ENCODE measurements around the gene IL23R. TPM values are rescaled to one million over a fixed set of nuclear protein-coding genes. Genes with fewer than 3 reads are reported as not detected.

IL23R gene
- total RNA-seq, 1 donor from 2014 or later = 3.1 TPM

- peaks cover 6% of the 10 kb centered on the region for H3K4me1 Mint-ChIP-seq
- H3K27me3 Mint-ChIP-seq = no peaks in the 10 kb centered on the region
- no peak for DNase-seq
- H3K4me3 Mint-ChIP-seq = no peak overlapping the region
- peaks cover 39% of the 10 kb centered on the region for H3K9me3 Mint-ChIP-seq
- H3K27ac Mint-ChIP-seq = no peak overlapping the region
- intact Hi-C loops (cut with micrococcal nuclease) = no loop called here
- H3K36me3 Mint-ChIP-seq (ENCODE audit: low read depth) = peaks cover 12% of the 10 kb centered on the region
These were observed 75.8 kb downstream of the IL23R start for GRCh38 chr1:67242016-67242415.

- no peak overlapping the region for H3K4me3 Mint-ChIP-seq
- H3K4me1 Mint-ChIP-seq = no peaks in the 10 kb centered on the region
- intact Hi-C loops (cut with micrococcal nuclease) = no loop called here
- DNase-seq = no peak
- peaks cover 17% of the 10 kb centered on the region for H3K36me3 Mint-ChIP-seq (ENCODE audit: low read depth)
- H3K27ac Mint-ChIP-seq = no peak overlapping the region
- no peaks in the 10 kb centered on the region for H3K27me3 Mint-ChIP-seq
- H3K9me3 Mint-ChIP-seq = peaks cover 26% of the 10 kb centered on the region
These were observed 83.9 kb downstream of the IL23R start for GRCh38 chr1:67250051-67250653.

- no peaks in the 10 kb centered on the region for H3K27me3 Mint-ChIP-seq
- H3K36me3 Mint-ChIP-seq (ENCODE audit: low read depth) = peaks cover 3% of the 10 kb centered on the region
- no peak for DNase-seq
- intact Hi-C loops (cut with micrococcal nuclease) = no loop called here
- H3K9me3 Mint-ChIP-seq = peaks cover 6% of the 10 kb centered on the region
- H3K4me3 Mint-ChIP-seq = no peak overlapping the region
- no peak overlapping the region for H3K27ac Mint-ChIP-seq
- H3K4me1 Mint-ChIP-seq = peaks cover 8% of the 10 kb centered on the region
These were observed 90.3 kb downstream of the IL23R start for GRCh38 chr1:67256291-67257172.

GRCh38 chr1:67257173-67257535, 90.9 kb downstream of the IL23R start:
- H3K27ac Mint-ChIP-seq = no peak overlapping the region
- intact Hi-C loops (cut with micrococcal nuclease) = no loop called here
- peaks cover 11% of the 10 kb centered on the region for H3K4me1 Mint-ChIP-seq
- H3K36me3 Mint-ChIP-seq (ENCODE audit: low read depth) = peaks cover 2% of the 10 kb centered on the region
- DNase-seq = no peak
- no peaks in the 10 kb centered on the region for H3K27me3 Mint-ChIP-seq
- no peak overlapping the region for H3K4me3 Mint-ChIP-seq
- peaks cover 6% of the 10 kb centered on the region for H3K9me3 Mint-ChIP-seq

GRCh38 chr1:67261680-67262079, 95.4 kb downstream of the IL23R start:
- H3K27me3 Mint-ChIP-seq = no peaks in the 10 kb centered on the region
- no peak overlapping the region for H3K27ac Mint-ChIP-seq
- intact Hi-C loops (cut with micrococcal nuclease) = no loop called here
- no peak overlapping the region for H3K4me3 Mint-ChIP-seq
- H3K9me3 Mint-ChIP-seq = peaks cover 6% of the 10 kb centered on the region
- DNase-seq = peak; percentile 83
- H3K36me3 Mint-ChIP-seq (ENCODE audit: low read depth) = no peaks in the 10 kb centered on the region
- peaks cover 24% of the 10 kb centered on the region for H3K4me1 Mint-ChIP-seq

GRCh38 chr1:67262735-67263134, 96.5 kb downstream of the IL23R start:
- Mint-ChIP-seq H3K4me1 (peaks cover 20% of the 10 kb centered on the region), H3K27me3 (no peaks in the 10 kb centered on the region), H3K36me3 (ENCODE audit: low read depth) (no peaks in the 10 kb centered on the region), H3K27ac (no peak overlapping the region), H3K9me3 (peaks cover 6% of the 10 kb centered on the region), H3K4me3 (no peak overlapping the region)
- intact Hi-C loops (cut with micrococcal nuclease) = no loop called here
- no peak for DNase-seq

- Mint-ChIP-seq H3K27ac (peak overlapping the region; percentile 37), H3K4me1 (peaks cover 23% of the 10 kb centered on the region), H3K27me3 (no peaks in the 10 kb centered on the region), H3K4me3 (no peak overlapping the region), H3K9me3 (no peaks in the 10 kb centered on the region), H3K36me3 (ENCODE audit: low read depth) (no peaks in the 10 kb centered on the region)
- intact Hi-C loops (cut with micrococcal nuclease) = loop anchor here (2.0 kb wide), 1 partner anchor 29 kb away; no protein-coding TSS in a partner anchor
- no peak for DNase-seq
These were observed 97.9 kb downstream of the IL23R start for GRCh38 chr1:67264152-67264551.

- H3K36me3 Mint-ChIP-seq (ENCODE audit: low read depth) = no peaks in the 10 kb centered on the region
- DNase-seq = no peak
- peaks cover 23% of the 10 kb centered on the region for H3K4me1 Mint-ChIP-seq
- intact Hi-C loops (cut with micrococcal nuclease) = loop anchor here (2.0 kb wide), 1 partner anchor 30 kb away; no protein-coding TSS in a partner anchor
- no peaks in the 10 kb centered on the region for H3K27me3 Mint-ChIP-seq
- peak overlapping the region; percentile 18 for H3K4me3 Mint-ChIP-seq
- peak overlapping the region; percentile 67 for H3K27ac Mint-ChIP-seq
- peaks cover under 1% of the 10 kb centered on the region for H3K9me3 Mint-ChIP-seq
These were observed 98.6 kb downstream of the IL23R start for GRCh38 chr1:67264899-67265298.

- H3K36me3 Mint-ChIP-seq (ENCODE audit: low read depth) = peaks cover 24% of the 10 kb centered on the region
- H3K27ac Mint-ChIP-seq = no peak overlapping the region
- no peak for DNase-seq
- H3K9me3 Mint-ChIP-seq = peaks cover 24% of the 10 kb centered on the region
- peaks cover 27% of the 10 kb centered on the region for H3K4me1 Mint-ChIP-seq
- H3K4me3 Mint-ChIP-seq = no peak overlapping the region
- intact Hi-C loops (cut with micrococcal nuclease) = no loop called here
- H3K27me3 Mint-ChIP-seq = no peaks in the 10 kb centered on the region
These were observed 102.8 kb downstream of the IL23R start for GRCh38 chr1:67269061-67269460.

- intact Hi-C loops (cut with micrococcal nuclease) = no loop called here
- H3K4me3 Mint-ChIP-seq = no peak overlapping the region
- peak overlapping the region; percentile 43 for H3K27ac Mint-ChIP-seq
- H3K9me3 Mint-ChIP-seq = peaks cover 28% of the 10 kb centered on the region
- no peaks in the 10 kb centered on the region for H3K27me3 Mint-ChIP-seq
- H3K36me3 Mint-ChIP-seq (ENCODE audit: low read depth) = peaks cover 25% of the 10 kb centered on the region
- DNase-seq = no peak
- peaks cover 35% of the 10 kb centered on the region for H3K4me1 Mint-ChIP-seq
These were observed 104.3 kb downstream of the IL23R start for GRCh38 chr1:67270541-67270940.

GRCh38 chr1:67273591-67273990, 107.3 kb downstream of the IL23R start:
- Mint-ChIP-seq H3K27ac (peak overlapping the region; percentile 72), H3K27me3 (no peaks in the 10 kb centered on the region), H3K36me3 (ENCODE audit: low read depth) (peaks cover 37% of the 10 kb centered on the region), H3K4me3 (no peak overlapping the region), H3K4me1 (peaks cover 43% of the 10 kb centered on the region), H3K9me3 (peaks cover 40% of the 10 kb centered on the region)
- DNase-seq = no peak
- intact Hi-C loops (cut with micrococcal nuclease) = no loop called here

- Mint-ChIP-seq H3K27ac (peak overlapping the region; percentile 76), H3K4me3 (no peak overlapping the region), H3K27me3 (no peaks in the 10 kb centered on the region), H3K36me3 (ENCODE audit: low read depth) (peaks cover 37% of the 10 kb centered on the region), H3K4me1 (peaks cover 43% of the 10 kb centered on the region), H3K9me3 (peaks cover 40% of the 10 kb centered on the region)
- peak; percentile 85 for DNase-seq
- intact Hi-C loops (cut with micrococcal nuclease) = loop anchor here (1.0 to 2.0 kb wide), 9 partner anchors 12 to 410 kb away; no protein-coding TSS in a partner anchor
These were observed 108.5 kb downstream of the IL23R start for GRCh38 chr1:67274623-67275325.

- Mint-ChIP-seq H3K36me3 (ENCODE audit: low read depth) (peaks cover 11% of the 10 kb centered on the region), H3K4me1 (peaks cover 19% of the 10 kb centered on the region), H3K27ac (no peak overlapping the region), H3K9me3 (peaks cover 11% of the 10 kb centered on the region), H3K27me3 (no peaks in the 10 kb centered on the region), H3K4me3 (no peak overlapping the region)
- intact Hi-C loops (cut with micrococcal nuclease) = no loop called here
- DNase-seq = no peak
These were observed 114.4 kb downstream of the IL23R start for GRCh38 chr1:67280696-67281095.

GRCh38 chr1:67281244-67281643, 115.0 kb downstream of the IL23R start:
- no peak for DNase-seq
- intact Hi-C loops (cut with micrococcal nuclease) = no loop called here
- Mint-ChIP-seq H3K36me3 (ENCODE audit: low read depth) (peaks cover 5% of the 10 kb centered on the region), H3K4me1 (peaks cover 19% of the 10 kb centered on the region), H3K4me3 (no peak overlapping the region), H3K27me3 (no peaks in the 10 kb centered on the region), H3K27ac (no peak overlapping the region), H3K9me3 (peaks cover 6% of the 10 kb centered on the region)
